Muscle of arm (tissue), 12 donors: ENCODE data around the gene ZNF787. TPM values are rescaled to one million over a fixed set of nuclear protein-coding genes. Genes with fewer than 3 reads are reported as not detected.

Experiments used
- DNase-seq: peaks from one replicate; pipeline ENCODE4 v3.0.0-alpha.2; 2013
- polyA plus RNA-seq, 12 donors: library from polyadenylated mRNA; unstranded; fragments of 120-200 nt; gene quantifications; one replicate each; pipeline ENCODE4 v1.2.1, GENCODE V29; 2013; ENCODE audit not compliant: insufficient read length in 12 of 12

Gene ZNF787
- polyA plus RNA-seq, 12 donors: 11.1 to 42.9 (median 16.7) TPM; not detected in 1

GRCh38 chr19:56147307-56147706 is 26.2 kb upstream of the ZNF787 start:
- no peak for DNase-seq

GRCh38 chr19:56146904-56147303 is 25.8 kb upstream of the ZNF787 start:
- no peak for DNase-seq

GRCh38 chr19:56145698-56146097 is 24.6 kb upstream of the ZNF787 start:
- DNase-seq: no peak

GRCh38 chr19:56144831-56145230 is 23.7 kb upstream of the ZNF787 start:
- no peak for DNase-seq

- DNase-seq: no peak
Observed at GRCh38 chr19:56144376-56144775, 23.3 kb upstream of the ZNF787 start.

- no peak for DNase-seq
Observed at GRCh38 chr19:56142897-56143434, 21.9 kb upstream of the ZNF787 start.

- no peak for DNase-seq
Observed at GRCh38 chr19:56142087-56142787, 21.1 kb upstream of the ZNF787 start.

GRCh38 chr19:56141417-56141993 is 20.4 kb upstream of the ZNF787 start:
- peak; percentile 31 for DNase-seq

- peak; percentile 99 for DNase-seq
Observed at GRCh38 chr19:56140583-56141416, 19.7 kb upstream of the ZNF787 start, which contains the start of gene ZNF444. Gene ZNF444 (plus strand): TSS chr19:56141287. CDS start chr19:56146912, 5,625 bp downstream.

GRCh38 chr19:56139847-56140582 is 18.9 kb upstream of the ZNF787 start:
- DNase-seq: no peak

GRCh38 chr19:56138069-56138468 is 17.0 kb upstream of the ZNF787 start:
- no peak for DNase-seq

- DNase-seq: no peak
Observed at GRCh38 chr19:56137405-56137804, 16.3 kb upstream of the ZNF787 start.

GRCh38 chr19:56136362-56136761 is 15.3 kb upstream of the ZNF787 start:
- DNase-seq: no peak

GRCh38 chr19:56134654-56134921 is 13.5 kb upstream of the ZNF787 start:
- DNase-seq: no peak

GRCh38 chr19:56133858-56134653 is 13.0 kb upstream of the ZNF787 start:
- DNase-seq: no peak

- no peak for DNase-seq
Observed at GRCh38 chr19:56132316-56132822, 11.3 kb upstream of the ZNF787 start.

- DNase-seq: no peak
Observed at GRCh38 chr19:56131651-56132050, 10.6 kb upstream of the ZNF787 start.

GRCh38 chr19:56130006-56130405 is 8.9 kb upstream of the ZNF787 start:
- no peak for DNase-seq

- no peak for DNase-seq
Observed at GRCh38 chr19:56126983-56127780, 6.1 kb upstream of the ZNF787 start.
